DMS 273 treated with DMSO at 0.1 percent for 48 hours (cell line): ENCODE data around the gene ARMC9.
"Not testable (repeated sequence)": the region's sequence is repeated elsewhere in the genome, so short reads cannot be mapped to it uniquely, and the experiment has no call there.

Experiments used
- DNase-seq: peaks from one replicate; lab custom pipeline; 2025; lab: John Stamatoyannopoulos, UW

ARMC9 gene

GRCh38 chr2:231362555-231363184 lies 164.2 kb downstream of the ARMC9 start:
- DNase-seq, result no peak

GRCh38 chr2:231364061-231364460 lies 165.6 kb downstream of the ARMC9 start:
- no peak for DNase-seq

GRCh38 chr2:231364961-231365810 lies 166.8 kb downstream of the ARMC9 start:
- DNase-seq, result no peak

GRCh38 chr2:231367178-231367577 lies 168.7 kb downstream of the ARMC9 start:
- no peak for DNase-seq

- DNase-seq, result no peak
Measured at GRCh38 chr2:231369580-231370428, 171.4 kb downstream of the ARMC9 start.

- no peak for DNase-seq
Measured at GRCh38 chr2:231370429-231370748, 172.0 kb downstream of the ARMC9 start.

- no peak for DNase-seq
Measured at GRCh38 chr2:231370749-231371429, 172.5 kb downstream of the ARMC9 start.

- DNase-seq, result no peak
Measured at GRCh38 chr2:231371430-231372054, 173.1 kb downstream of the ARMC9 start.

- no peak for DNase-seq
Measured at GRCh38 chr2:231372326-231372725, 173.9 kb downstream of the ARMC9 start.

GRCh38 chr2:231373184-231373583 lies 174.8 kb downstream of the ARMC9 start:
- no peak for DNase-seq

- DNase-seq, result no peak
Measured at GRCh38 chr2:231373786-231374349, 175.4 kb downstream of the ARMC9 start.

- DNase-seq, result no peak
Measured at GRCh38 chr2:231374771-231375170, 176.3 kb downstream of the ARMC9 start.

- DNase-seq, result not testable (repeated sequence)
Measured at GRCh38 chr2:231375994-231376615, 177.7 kb downstream of the ARMC9 start.

- DNase-seq, result no peak
Measured at GRCh38 chr2:231376857-231377256, 178.4 kb downstream of the ARMC9 start.

GRCh38 chr2:231378026-231378722 lies 179.7 kb downstream of the ARMC9 start:
- no peak for DNase-seq

GRCh38 chr2:231379266-231380215 lies 181.1 kb downstream of the ARMC9 start:
- no peak for DNase-seq

GRCh38 chr2:231380307-231380706 lies 181.9 kb downstream of the ARMC9 start:
- DNase-seq, result no peak

- DNase-seq, result no peak
Measured at GRCh38 chr2:231380991-231381847, 182.8 kb downstream of the ARMC9 start.
